Neural cell (in vitro differentiated cells): ENCODE results near the gene ZNF546.

Source experiments
- POLR2AphosphoS5 ChIP-seq: IDR thresholded peaks from 2 replicates; pipeline ENCODE4 v1.6.1; 2012
- TF ChIP-seq, protein P1 (sequence below): fragments of 450-650 bp; IDR thresholded peaks from 2 replicates; pipeline ENCODE4 v1.5.1; 2014; ENCODE audit warnings: antibody characterized with exemption, mild to moderate bottlenecking, moderate library complexity; ENCODE audit not compliant: poor library complexity, severe bottlenecking

DNA sequence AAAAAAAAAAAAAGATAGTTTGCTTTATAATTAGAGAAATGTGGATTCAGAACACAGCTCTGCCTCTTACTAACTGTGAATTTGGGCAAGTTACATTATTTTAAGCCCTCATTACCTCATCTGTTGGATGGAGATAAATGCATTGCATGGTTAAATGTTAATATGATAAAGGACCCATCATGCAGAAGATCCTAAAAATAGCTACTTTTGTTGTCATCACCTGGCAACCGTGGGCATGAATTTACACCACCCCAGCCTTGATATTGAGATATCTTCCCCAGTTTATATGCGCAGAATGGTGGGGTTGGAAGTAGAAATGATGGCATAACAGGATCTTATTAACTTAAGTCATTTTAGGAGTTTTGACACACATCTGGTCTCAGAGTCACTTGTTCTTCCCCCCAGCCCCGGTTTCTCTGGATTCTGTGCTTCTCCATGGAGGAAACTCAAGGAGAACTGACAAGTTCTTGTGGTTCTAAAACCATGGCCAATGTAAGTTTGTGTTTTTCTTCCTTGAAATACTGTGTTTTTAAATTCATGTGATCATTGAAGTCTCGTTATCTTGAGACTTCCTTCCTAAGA lies 8.9 kb downstream of the ZNF546 start:
- TF ChIP-seq, protein P1, sequence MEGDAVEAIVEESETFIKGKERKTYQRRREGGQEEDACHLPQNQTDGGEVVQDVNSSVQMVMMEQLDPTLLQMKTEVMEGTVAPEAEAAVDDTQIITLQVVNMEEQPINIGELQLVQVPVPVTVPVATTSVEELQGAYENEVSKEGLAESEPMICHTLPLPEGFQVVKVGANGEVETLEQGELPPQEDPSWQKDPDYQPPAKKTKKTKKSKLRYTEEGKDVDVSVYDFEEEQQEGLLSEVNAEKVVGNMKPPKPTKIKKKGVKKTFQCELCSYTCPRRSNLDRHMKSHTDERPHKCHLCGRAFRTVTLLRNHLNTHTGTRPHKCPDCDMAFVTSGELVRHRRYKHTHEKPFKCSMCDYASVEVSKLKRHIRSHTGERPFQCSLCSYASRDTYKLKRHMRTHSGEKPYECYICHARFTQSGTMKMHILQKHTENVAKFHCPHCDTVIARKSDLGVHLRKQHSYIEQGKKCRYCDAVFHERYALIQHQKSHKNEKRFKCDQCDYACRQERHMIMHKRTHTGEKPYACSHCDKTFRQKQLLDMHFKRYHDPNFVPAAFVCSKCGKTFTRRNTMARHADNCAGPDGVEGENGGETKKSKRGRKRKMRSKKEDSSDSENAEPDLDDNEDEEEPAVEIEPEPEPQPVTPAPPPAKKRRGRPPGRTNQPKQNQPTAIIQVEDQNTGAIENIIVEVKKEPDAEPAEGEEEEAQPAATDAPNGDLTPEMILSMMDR = no peak
- no peak for TF ChIP-seq POLR2AphosphoS5
